ENCODE data around the gene PELI1.

PELI1 gene

GRCh38 chr2:64153811-64154210, 9.6 kb upstream of the PELI1 start:
- DNase-seq = no peak

GRCh38 chr2:64151476-64151875, 7.3 kb upstream of the PELI1 start:
- no peak for DNase-seq

GRCh38 chr2:64145714-64146113, 1.5 kb upstream of the PELI1 start:
- DNase-seq = no peak

GRCh38 chr2:64145119-64145518, 899 bp upstream of the PELI1 start:
- DNase-seq = no peak

GRCh38 chr2:64143169-64144056, 807 bp downstream of the PELI1 start:
- peak; percentile 39 for DNase-seq

GRCh38 chr2:64142741-64143168, 1.5 kb downstream of the PELI1 start:
- no peak for DNase-seq

GRCh38 chr2:64141674-64142405, 2.4 kb downstream of the PELI1 start:
- DNase-seq = peak; percentile 40

GRCh38 chr2:64140665-64141200, 3.5 kb downstream of the PELI1 start:
- peak; percentile 24 for DNase-seq

- DNase-seq = peak; percentile 23
Observed at GRCh38 chr2:64139956-64140355, 4.3 kb downstream of the PELI1 start.

GRCh38 chr2:64137996-64138395, 6.2 kb downstream of the PELI1 start:
- DNase-seq = no peak

- no peak for DNase-seq
Observed at GRCh38 chr2:64137567-64137966, 6.7 kb downstream of the PELI1 start.

GRCh38 chr2:64135421-64135820, 8.8 kb downstream of the PELI1 start:
- no peak for DNase-seq

- no peak for DNase-seq
Observed at GRCh38 chr2:64134813-64135212, 9.4 kb downstream of the PELI1 start.

- peak; percentile 72 for DNase-seq
Observed at GRCh38 chr2:64133828-64134227, 10.4 kb downstream of the PELI1 start.

- DNase-seq = no peak
Observed at GRCh38 chr2:64133354-64133753, 10.9 kb downstream of the PELI1 start.

GRCh38 chr2:64130333-64130732, 13.9 kb downstream of the PELI1 start:
- no peak for DNase-seq

- DNase-seq = no peak
Observed at GRCh38 chr2:64128943-64129391, 15.3 kb downstream of the PELI1 start.

- DNase-seq = no peak
Observed at GRCh38 chr2:64128406-64128805, 15.8 kb downstream of the PELI1 start.

- DNase-seq = no peak
Observed at GRCh38 chr2:64127119-64127518, 17.1 kb downstream of the PELI1 start.

- DNase-seq = no peak
Observed at GRCh38 chr2:64126601-64127000, 17.6 kb downstream of the PELI1 start.

GRCh38 chr2:64124571-64124970, 19.6 kb downstream of the PELI1 start:
- no peak for DNase-seq

GRCh38 chr2:64124168-64124567, 20.1 kb downstream of the PELI1 start:
- no peak for DNase-seq

GRCh38 chr2:64123740-64124139, 20.5 kb downstream of the PELI1 start:
- DNase-seq = no peak

Data from fibroblast of skin of scalp (primary cell).